Duodenal mucosa (tissue), 2 donors: Measurements from ENCODE around the gene LMTK2.

ENCODE experiments used
- H3K27ac ChIP-seq: one replicate; pipeline ENCODE4 v1.7.0; 2013; ENCODE audit warnings: low read depth, low read length
- H3K27me3 ChIP-seq, 2 donors: one replicate each; pipeline ENCODE4 v1.7.0; 2013; ENCODE audit warnings: low read length in 2 of 2, control low read depth in 1 of 2; ENCODE audit not compliant: insufficient read depth in 2 of 2, control insufficient read depth in 1 of 2
- H3K36me3 ChIP-seq, 2 donors: one replicate each; pipeline ENCODE4 v1.7.0; 2013; ENCODE audit warnings: low read length in 2 of 2, control low read depth in 1 of 2; ENCODE audit not compliant: insufficient read depth in 2 of 2, control insufficient read depth in 1 of 2
- H3K4me1 ChIP-seq, 2 donors: one replicate each; pipeline ENCODE4 v1.7.0; 2013; ENCODE audit warnings: low read length in 2 of 2, control low read depth in 1 of 2; ENCODE audit not compliant: insufficient read depth in 2 of 2, control insufficient read depth in 1 of 2
- H3K4me3 ChIP-seq, 2 donors: one replicate each; pipeline ENCODE4 v1.7.0; 2013; ENCODE audit warnings: low read length in 2 of 2, low read depth in 1 of 2
- H3K9ac ChIP-seq, 2 donors: one replicate each; pipeline ENCODE4 v1.7.0; 2013; ENCODE audit warnings: low read length in 2 of 2, low read depth in 1 of 2
- H3K9me3 ChIP-seq, 2 donors: one replicate each; pipeline ENCODE4 v1.7.0; 2013; ENCODE audit warnings: low read length in 2 of 2, control low read depth in 1 of 2; ENCODE audit not compliant: control insufficient read depth in 1 of 2

LMTK2 gene

DNA sequence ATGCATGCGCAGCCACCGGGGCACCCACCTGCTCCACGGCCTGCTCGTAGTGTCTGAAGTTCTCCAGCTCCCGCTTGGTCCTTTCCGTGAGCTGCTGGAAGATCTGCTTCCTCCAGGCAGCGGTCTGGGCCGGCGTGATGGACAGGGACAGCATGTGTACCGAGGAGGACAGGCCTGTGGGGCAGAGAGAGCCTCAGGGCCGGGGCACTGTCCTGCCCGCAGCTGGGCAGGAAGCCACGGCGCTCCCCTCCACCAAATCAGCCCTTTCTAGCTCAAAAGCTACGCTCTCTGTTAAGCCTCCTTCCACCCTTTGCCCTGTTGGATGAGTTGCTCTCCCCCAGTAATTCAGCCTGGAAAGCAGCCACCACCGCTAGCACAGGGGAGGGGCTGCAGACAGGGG, 126.1 kb downstream of the LMTK2 start:
- H3K27ac ChIP-seq = no peak overlapping the region
- H3K9me3 ChIP-seq = no peaks in the 10 kb centered on the region
- H3K4me3 ChIP-seq = no peak overlapping the region
- H3K27me3 ChIP-seq = no peaks in the 10 kb centered on the region
- peaks cover 4 to 17% of the 10 kb centered on the region in 2 donors for H3K36me3 ChIP-seq
- no peak overlapping the region for H3K9ac ChIP-seq
- no peaks in the 10 kb centered on the region for H3K4me1 ChIP-seq

DNA sequence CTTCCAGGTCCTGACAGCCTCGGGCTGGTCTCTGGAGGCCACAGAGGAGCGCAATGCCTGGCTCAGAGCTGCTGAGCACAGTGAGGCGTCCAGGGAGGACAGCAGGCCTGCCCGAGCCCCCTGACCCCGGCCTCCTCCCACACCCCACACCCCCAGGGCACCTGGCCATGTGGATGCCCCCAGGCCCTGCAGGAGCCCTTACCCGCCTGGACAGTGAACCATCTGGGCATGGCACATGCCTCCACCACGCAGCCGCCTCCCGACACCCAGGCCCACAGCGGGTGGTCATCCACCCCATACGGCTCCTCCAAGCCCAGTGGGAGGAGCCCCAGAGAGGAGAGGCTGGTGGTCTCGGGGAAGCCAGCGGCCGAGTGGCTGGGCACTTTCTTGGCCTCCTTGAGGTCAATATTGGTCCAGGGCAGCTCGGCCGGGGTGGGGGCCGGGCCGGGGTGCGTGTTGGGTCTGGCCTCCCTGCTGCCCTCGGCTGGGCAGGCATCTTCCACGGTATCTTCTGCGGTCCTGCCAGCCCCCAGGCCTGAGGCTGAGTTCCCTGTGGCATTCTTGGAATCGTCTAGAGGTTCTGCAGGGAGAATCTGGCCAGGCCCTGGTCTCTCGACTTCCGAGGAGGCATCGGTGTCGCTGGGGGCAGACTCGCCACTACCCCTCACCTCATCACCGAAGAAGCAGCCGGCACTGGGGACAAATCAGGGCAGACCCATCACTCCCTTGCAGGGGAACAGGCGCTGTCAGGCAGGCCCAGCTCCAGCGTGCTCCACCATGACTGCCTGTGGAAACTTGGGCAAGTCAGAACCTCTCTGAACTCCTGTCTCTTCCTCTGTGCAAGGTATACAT, 126.8 kb downstream of the LMTK2 start:
- H3K9ac ChIP-seq = no peak overlapping the region
- H3K27me3 ChIP-seq = no peaks in the 10 kb centered on the region
- peaks cover 6 to 24% of the 10 kb centered on the region in 2 donors for H3K36me3 ChIP-seq
- no peaks in the 10 kb centered on the region for H3K9me3 ChIP-seq
- H3K4me3 ChIP-seq = no peak overlapping the region
- H3K27ac ChIP-seq = no peak overlapping the region
- H3K4me1 ChIP-seq = no peaks in the 10 kb centered on the region

- Histone ChIP-seq H3K4me1 (no peaks in the 10 kb centered on the region), H3K36me3 (peaks cover 8 to 25% of the 10 kb centered on the region in 2 donors), H3K4me3 (no peak overlapping the region)
Observed at GRCh38 chr7:98234429-98235147, 127.9 kb downstream of the LMTK2 start.

DNA sequence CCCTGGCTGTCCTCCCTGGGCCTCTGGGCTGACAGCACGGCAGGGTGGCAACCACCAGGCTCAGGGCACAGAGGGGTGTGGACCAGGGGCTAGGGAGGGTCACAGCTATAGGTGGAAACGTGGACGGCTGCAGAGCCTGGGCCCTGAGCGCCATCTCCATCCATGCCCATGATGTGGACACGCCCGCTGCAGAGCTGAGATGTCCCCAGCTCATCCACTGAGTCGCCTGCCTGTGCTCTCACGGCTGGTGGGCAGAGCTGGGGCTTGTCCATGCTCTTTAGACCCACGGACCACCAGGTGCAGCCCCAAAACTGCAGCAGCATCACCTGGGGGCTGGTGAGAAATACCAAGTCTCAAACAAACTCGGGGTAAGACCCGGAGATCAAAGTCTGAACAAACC, 129.2 kb downstream of the LMTK2 start:
- no peak overlapping the region for H3K9ac ChIP-seq
- H3K9me3 ChIP-seq = no peaks in the 10 kb centered on the region
- H3K4me3 ChIP-seq = no peak overlapping the region
- H3K27me3 ChIP-seq = no peaks in the 10 kb centered on the region
- H3K36me3 ChIP-seq = peaks cover 8 to 24% of the 10 kb centered on the region in 2 donors
- no peaks in the 10 kb centered on the region for H3K4me1 ChIP-seq
- H3K27ac ChIP-seq = no peak overlapping the region

More at GRCh38 chr7:98234429-98235147, 127.9 kb downstream of the LMTK2 start:
- no peaks in the 10 kb centered on the region for H3K27me3 ChIP-seq
- H3K9ac ChIP-seq = no peak overlapping the region
- no peaks in the 10 kb centered on the region for H3K9me3 ChIP-seq
- H3K27ac ChIP-seq = no peak overlapping the region

GRCh38 chr7:98236355-98237185, 129.9 kb downstream of the LMTK2 start:
- H3K36me3 ChIP-seq = peaks cover 8 to 21% of the 10 kb centered on the region in 2 donors
- no peak overlapping the region for H3K4me3 ChIP-seq
- H3K9ac ChIP-seq = no peak overlapping the region
- H3K9me3 ChIP-seq = no peaks in the 10 kb centered on the region
- no peaks in the 10 kb centered on the region for H3K4me1 ChIP-seq
- no peaks in the 10 kb centered on the region for H3K27me3 ChIP-seq
- no peak overlapping the region for H3K27ac ChIP-seq

DNA sequence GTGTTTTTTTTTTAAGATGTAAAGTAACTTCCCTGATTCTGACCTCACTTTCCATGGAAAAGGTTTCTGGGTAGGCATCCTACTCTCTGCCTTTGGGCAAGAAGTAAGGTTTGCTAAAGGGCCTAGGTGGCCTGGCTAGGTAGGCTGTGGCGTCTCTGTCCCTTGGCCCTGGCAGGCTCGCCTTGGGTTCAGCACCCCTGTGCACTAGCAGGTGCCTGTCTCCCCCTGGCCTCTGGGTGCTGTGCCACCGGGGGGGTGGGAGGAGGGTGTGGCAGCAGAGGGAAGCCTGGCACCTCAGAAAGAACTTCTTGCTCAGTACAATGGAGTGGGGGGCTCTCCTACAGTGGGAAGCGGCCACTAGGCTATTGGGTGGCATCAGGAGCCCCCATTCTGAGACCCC, 131.4 kb downstream of the LMTK2 start:
- no peaks in the 10 kb centered on the region for H3K4me1 ChIP-seq
- no peak overlapping the region for H3K9ac ChIP-seq
- peaks cover 8 to 21% of the 10 kb centered on the region in 2 donors for H3K36me3 ChIP-seq
- H3K27me3 ChIP-seq = no peaks in the 10 kb centered on the region
- H3K9me3 ChIP-seq = no peaks in the 10 kb centered on the region
- H3K4me3 ChIP-seq = no peak overlapping the region
- no peak overlapping the region for H3K27ac ChIP-seq

GRCh38 chr7:98238976-98239375, 132.3 kb downstream of the LMTK2 start:
- H3K4me1 ChIP-seq = no peaks in the 10 kb centered on the region
- H3K27me3 ChIP-seq = no peaks in the 10 kb centered on the region
- H3K9me3 ChIP-seq = no peaks in the 10 kb centered on the region
- no peak overlapping the region for H3K4me3 ChIP-seq
- H3K9ac ChIP-seq = no peak overlapping the region
- no peak overlapping the region for H3K27ac ChIP-seq
- H3K36me3 ChIP-seq = peaks cover 8 to 17% of the 10 kb centered on the region in 2 donors

- Histone ChIP-seq H3K9ac (no peak overlapping the region), H3K4me3 (no peak overlapping the region), H3K9me3 (no peaks in the 10 kb centered on the region), H3K27me3 (no peaks in the 10 kb centered on the region), H3K4me1 (no peaks in the 10 kb centered on the region), H3K36me3 (peaks cover 8 to 25% of the 10 kb centered on the region in 2 donors), H3K27ac (no peak overlapping the region)
Observed at GRCh38 chr7:98240961-98241673, 134.5 kb downstream of the LMTK2 start.

GRCh38 chr7:98241674-98242241, 135.1 kb downstream of the LMTK2 start:
- Histone ChIP-seq H3K27ac (no peak overlapping the region), H3K4me3 (no peak overlapping the region), H3K9ac (no peak overlapping the region), H3K27me3 (no peaks in the 10 kb centered on the region), H3K36me3 (peaks cover 6 to 25% of the 10 kb centered on the region in 2 donors), H3K9me3 (no peaks in the 10 kb centered on the region), H3K4me1 (no peaks in the 10 kb centered on the region)
